Loucy (cell line): ENCODE results near the gene EYA3.

Source experiments
- CTCF ChIP-seq: fragments of 200-600 bp; sonication (generic); conservative IDR thresholded peaks from 2 replicates; pipeline ENCODE4 v1.5.1; 2014; ENCODE audit warnings: mild to moderate bottlenecking, antibody characterized with exemption, low read length
- EZH2phosphoT487 ChIP-seq: fragments of 200-600 bp; IDR thresholded peaks from 2 replicates; pipeline ENCODE4 v1.6.1; 2018; ENCODE audit warnings: antibody characterized with exemption, mild to moderate bottlenecking, moderate library complexity, borderline replicate concordance

- TF ChIP-seq CTCF (no peak), EZH2phosphoT487 (no peak)
Observed at GRCh38 chr1:28050776-28051175, 37.6 kb downstream of the EYA3 start.
